ENCODE data around the gene DEXI.
"Not testable (repeated sequence)": the region's sequence is repeated elsewhere in the genome, so short reads cannot be mapped to it uniquely, and the experiment has no call there.

The DEXI gene

DNA sequence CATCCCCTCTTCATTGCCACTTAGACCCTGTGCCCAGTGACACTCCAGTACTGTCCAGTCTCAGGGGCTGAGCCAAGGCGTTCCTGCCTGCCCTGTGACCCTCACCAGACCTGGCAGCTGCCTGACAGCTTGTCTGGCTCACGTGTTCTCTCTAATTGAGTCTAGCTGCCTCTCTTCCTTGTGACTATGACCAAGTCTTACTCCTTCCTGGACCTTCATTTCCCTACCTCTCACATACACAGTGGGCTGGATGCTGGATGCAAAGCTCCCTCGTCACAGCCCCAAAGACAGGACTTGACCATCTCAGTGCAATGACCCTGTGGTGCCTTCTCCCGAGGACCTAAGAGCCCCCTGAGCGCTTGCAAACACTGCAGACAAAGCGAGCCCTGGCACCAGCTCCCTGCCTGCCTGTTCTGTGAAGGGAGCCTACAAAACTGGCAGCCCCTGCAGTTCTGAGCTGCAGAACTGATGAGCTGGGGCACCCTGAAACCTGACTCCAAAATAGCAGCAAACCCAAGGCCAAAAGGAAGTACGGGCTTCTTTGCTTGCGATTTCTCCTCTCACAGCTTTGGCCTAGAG, 1.7 kb downstream of the DEXI start:
- DNase-seq = peak; percentile 22

DNA sequence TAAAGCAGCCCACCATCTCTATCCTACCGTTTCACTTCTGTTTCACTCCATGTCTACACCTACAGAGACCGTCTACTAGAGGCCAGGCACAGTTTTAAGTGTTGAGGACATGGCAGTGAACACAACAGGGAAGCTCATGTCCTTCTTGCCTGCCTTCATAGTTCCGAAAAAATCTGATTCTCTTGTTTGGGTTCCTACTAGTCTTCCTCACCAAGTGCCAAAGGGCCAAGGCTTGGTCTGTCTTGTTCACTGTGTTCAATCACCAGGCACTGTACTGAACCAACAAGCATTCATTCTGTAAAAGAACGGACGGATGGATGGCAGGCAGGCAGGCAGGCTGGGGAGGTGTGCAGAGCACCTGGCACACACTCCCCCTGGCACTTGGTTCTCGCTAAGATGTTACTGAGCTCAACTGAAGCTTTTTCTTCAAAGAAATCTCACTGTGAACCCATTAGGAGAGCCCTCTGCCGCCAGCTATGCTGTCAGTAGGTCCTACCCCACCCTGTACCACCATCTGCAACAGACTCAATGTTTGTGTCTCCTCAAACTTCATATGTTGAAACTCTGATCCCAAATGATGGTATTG, 2.5 kb downstream of the DEXI start:
- DNase-seq = no peak

DNA sequence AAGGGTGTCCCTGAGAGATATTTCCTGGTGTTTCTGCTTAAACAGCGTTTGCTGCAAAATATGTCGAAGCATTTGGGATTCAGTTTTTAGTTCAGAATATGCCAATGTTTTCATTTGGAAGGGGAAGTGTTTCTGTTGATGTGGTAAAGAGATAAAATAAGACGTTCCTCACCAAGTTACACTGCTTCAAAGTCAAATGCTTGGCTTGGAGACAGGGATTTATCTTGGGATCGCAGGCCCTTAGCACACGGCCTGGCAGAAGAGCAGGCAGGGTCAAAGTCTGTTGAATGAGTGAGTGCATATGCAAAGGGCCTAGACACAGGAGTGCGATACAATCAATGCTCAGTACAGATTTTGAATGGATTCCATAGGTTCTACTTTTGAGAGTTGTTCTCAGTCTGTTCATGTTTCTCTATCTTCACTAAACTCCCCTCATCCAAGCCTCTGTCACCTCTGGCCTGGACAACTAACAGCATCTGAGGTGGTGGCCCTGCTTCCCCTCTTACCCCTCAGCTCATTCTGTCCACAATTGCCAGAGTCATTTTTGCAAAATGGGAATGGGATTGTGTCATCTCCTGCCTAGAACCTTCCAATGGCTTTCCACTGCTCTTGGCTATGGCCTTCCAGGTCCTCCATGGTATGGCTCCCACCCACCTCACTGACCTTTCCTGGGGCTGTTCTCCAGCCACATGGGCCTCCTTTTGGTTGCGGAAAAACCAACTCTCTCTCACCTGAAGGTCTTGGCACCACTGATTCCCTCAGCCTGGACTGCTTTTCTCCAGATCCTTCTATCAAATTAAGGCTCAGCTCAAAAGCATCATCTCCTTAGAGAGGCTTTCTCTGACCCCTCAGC, 3.2 kb downstream of the DEXI start:
- DNase-seq = no peak

DNA sequence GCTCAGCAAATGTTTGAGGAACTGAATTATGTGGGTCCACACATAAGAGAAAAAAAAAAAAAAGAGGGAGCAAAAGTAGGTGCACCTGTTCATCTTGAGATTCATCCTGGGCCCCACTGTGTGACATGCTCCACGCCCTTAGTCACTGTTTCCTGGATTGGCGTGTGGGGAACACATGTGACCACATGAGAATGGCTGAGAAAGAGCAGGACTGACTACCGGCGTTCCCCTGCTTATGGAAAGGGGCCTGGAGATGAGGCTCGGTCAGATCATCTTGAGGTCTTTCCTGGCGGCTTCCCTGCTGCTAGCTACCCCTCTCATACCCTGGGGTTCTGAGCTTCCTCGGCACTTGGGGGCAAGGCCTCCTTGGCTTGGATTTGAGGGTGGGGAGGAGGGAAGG, 3.9 kb downstream of the DEXI start:
- DNase-seq = no peak

DNA sequence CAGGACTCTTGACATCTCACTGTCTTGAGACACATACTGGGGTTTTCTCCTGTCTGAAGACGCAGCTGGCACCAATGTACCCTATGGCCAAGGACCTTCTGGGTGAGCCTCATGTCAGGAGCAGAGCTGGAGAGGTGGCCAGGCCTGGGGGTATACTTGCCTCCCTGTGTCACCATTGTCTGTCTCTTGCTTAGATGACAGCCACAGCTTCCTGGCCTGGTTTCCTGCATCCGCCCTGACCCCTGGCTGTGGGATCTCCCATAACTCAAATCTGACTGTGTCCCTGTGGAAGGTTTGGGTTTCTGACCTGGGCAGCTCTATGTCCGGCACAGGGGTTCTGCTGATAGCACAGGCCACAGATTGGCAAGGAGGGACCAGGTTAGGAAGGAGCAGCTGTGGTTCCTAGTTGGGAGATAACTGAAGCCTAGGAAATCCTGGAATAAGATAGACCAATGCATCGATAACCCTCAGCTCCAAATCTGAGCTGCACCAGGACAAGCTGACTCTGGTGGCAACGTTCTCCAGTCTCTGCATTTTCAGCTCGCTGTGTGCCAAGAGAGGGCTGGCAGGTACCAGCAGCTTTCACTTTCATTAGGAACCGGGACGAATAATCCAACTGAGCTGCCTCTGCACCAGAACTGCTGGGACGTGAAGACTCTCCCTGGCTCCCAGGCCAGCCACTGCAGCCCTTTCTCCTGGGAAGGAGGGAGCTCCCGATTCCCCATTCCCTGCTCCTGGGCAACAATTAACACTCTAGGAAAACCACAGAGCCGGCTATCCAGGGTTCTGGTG, 5.0 kb downstream of the DEXI start:
- no peak for DNase-seq

DNA sequence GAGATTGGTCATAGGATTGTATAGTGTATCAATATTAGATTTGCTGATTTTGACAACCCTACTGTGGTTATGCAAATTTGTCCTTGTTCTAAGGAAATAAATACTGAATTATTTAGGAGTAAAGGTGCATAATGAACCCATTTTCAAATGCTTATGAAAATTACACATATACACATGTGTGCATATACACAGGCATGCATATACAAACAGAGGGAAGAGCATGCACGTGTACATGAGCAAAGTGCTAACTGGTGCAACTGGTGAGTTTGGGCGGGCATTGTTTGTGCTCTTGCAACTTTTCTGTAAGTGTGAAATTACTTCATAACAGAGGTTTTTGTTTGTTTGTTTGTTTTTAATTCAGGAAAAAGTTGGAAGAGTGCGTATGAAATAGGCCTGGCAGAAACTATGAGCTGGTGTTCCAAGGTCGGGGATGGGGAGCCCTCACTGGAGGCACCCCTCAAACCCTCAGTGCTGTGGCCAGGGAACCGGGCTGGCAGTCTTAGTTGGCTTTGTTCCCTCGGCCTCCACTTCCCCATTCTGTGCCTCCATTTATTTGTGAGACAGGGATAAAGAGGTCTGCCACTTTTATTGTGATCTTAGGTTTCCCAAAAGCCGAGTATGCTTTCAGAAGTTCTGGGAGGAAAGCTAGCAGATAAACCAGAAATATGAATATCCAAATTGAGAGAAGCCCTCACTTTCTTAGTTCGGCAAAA, 5.8 kb downstream of the DEXI start:
- DNase-seq = no peak

DNA sequence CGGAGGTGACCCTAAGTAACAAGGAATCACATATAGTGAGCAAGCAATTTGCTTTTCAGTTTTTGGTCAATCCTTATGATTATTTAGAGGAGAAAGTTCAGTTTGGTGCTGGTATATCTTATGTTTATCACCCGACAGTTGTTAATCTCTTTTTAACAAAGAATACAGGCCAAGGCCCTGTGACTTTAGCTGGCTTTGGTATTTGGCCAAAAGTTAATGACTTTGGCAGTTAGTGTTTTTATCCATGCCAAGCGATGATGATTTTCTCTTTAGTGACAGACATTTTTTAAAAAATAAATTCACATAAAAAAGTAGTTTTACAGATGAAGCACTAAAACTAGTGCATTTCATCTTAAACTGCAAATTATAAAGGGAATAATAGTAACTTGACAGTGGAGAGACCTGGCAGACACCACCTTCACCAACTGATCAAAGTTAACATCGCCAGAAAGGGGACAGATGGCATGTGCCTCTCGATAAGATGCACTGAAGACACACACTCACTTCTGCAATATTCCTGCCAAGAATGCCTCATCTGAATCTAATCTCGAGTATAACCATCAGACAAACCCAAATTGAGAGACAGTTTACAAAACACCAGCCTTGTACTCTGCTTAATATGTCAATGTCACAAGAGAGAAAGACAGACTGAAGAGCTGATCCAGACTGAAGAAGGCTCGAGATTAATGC, 6.9 kb downstream of the DEXI start:
- no peak for DNase-seq

DNA sequence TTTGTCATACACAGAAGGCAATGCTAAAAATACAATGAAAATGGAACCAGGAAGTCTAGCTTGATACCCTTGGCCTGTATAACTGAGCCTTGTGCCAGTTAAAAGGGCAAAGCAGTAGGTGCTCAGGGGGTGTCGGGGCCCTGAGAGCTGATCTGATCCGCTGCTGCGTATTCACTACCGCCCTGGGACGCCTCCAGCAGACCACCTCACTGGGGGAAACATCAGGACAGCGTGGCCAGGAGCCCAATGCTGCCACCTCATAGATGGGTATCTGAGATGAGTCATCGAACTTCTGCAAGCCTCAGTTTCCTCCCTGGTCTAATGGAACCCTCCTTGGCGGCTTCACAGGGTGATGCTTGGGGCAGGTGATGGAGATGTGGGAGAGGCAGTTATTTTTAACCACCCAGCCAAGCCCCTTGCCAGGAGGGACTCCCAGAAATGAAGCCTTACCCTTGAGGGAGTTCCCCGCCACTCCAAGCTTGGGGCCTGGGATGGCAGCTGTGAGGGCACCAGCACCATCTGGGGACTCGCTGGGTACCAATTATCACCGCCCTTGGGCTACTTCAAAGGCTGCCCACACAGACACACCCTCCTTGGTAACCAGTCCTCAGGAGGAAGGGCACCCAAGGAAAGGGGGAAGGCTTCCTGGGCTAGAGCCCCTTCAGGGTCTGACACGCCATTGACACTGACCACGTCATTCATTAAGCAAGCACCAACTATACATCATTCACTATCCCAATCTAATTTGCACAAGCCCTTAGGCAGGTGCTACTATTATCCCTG, 7.8 kb downstream of the DEXI start:
- no peak for DNase-seq

DNA sequence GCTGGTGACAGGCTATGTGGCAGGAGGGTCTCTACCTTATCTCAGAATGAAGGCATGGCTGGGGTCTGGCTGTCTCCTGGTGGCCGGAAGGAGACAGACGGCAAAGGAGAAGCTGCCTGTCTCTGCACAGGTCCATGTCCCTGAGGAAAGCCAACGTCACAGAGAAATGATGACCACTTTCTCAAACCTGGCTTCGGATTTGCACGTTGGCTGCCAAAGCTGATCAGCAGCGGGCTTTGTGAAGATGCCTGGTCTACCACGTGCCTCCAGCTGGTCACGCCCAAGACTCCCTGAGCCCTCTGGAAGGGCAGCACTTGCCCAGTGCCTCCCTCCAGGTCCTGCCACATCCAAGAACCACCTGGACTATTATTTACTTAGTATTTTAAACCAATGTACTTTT, 8.4 kb downstream of the DEXI start:
- no peak for DNase-seq

DNA sequence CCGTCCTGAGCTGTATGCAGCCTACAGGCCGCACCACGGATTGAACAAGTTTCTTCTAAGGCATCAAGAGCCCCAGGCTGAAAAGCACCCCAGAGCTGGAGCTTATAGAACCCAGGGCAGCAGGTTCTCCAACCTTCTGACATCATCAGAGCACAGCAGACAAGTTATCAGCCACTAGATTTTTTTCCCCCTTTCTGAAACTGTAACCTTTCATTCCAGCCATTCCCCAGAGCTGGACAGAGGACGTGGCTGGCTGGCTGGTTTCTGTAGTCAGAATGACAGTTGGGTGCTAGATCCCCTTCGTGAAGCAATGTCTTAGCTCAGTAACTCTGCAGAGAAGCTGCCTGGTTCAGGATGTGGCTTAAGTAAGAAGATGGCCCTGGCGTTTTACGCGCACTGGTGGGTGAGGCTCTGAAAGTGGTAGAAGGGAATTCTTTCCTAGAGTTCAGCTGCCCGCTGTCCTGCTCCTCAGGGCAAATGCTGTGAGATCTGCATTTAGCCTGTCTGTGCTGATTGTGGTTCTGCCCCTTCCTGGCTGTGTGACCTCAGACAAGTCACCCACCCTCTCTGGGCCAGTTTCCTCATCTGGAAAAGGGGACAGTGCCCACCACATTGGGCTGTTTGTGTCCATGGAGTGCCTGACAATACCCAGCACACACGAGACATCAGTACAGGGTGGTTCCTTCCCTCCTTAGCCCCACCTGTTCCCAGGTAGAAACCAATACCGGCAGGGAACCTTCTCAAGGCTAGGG, 9.1 kb downstream of the DEXI start:
- DNase-seq = no peak

DNA sequence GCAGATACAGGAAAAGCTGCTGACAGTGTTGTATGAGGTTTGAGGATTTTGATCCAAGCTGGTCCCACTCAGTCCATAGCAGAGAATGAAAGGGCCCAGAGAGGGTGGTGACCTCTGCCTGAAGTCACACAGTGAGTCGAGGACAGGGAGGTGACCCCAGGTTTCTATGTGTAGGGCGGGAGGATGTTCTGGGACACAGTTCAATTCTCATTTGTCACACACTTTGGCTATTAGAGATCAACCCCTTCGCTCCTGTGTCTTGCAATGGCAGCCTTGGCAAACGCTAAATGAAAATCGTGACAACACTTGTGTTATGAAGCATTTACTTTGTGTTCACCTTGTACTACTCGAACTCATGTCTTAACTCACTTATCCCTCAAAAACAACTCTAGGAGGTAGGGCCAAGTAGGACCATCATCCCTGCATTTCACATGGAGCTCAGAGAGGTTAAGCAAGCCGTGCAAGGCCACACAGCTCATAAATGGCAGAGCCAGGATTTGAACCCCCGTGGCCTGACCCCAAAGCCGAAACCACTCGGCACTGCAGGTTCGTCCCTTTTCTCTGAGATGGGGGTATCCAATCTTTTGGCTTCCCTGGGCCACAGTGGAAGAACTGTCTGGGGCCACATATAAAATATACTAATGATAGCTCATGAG, 10.2 kb downstream of the DEXI start:
- DNase-seq = no peak

DNA sequence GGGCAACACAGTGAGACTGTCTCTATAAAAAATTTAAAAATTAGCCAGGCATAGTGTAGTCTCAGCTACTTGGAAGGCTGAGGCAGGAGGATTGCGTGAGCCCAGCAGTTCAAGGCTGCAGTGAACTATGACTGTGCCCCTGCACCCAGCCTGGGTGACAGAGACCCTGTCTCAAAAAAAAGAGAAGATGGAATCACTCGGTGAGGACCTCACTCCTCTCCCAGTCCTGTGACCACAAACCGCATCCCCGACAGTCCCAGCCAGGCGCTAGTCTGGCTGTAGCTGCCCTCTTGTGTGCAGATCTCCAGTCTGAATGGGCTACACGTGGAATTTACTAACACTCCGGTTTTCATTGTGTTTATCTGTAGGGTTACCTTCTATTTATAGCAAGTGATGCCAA, 11.1 kb downstream of the DEXI start:
- peak; percentile 8 for DNase-seq

DNA sequence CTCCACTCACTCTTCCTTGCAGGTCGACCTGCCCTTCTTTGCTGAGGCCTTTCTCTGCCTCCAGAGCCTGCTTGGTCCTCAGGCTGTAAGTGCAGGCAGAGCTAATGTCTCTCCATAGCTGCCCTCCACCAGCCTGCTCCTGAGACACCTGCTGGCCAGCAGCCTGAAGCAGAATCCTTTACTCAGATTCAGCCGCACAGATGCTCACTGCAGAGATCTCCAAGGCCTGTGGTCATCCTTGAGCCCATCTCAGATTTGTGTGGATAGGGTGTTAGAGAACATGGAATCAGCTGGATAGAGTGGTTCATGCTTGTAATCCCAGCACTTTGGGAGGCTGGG, 11.5 kb downstream of the DEXI start:
- DNase-seq = peak; percentile 65

DNA sequence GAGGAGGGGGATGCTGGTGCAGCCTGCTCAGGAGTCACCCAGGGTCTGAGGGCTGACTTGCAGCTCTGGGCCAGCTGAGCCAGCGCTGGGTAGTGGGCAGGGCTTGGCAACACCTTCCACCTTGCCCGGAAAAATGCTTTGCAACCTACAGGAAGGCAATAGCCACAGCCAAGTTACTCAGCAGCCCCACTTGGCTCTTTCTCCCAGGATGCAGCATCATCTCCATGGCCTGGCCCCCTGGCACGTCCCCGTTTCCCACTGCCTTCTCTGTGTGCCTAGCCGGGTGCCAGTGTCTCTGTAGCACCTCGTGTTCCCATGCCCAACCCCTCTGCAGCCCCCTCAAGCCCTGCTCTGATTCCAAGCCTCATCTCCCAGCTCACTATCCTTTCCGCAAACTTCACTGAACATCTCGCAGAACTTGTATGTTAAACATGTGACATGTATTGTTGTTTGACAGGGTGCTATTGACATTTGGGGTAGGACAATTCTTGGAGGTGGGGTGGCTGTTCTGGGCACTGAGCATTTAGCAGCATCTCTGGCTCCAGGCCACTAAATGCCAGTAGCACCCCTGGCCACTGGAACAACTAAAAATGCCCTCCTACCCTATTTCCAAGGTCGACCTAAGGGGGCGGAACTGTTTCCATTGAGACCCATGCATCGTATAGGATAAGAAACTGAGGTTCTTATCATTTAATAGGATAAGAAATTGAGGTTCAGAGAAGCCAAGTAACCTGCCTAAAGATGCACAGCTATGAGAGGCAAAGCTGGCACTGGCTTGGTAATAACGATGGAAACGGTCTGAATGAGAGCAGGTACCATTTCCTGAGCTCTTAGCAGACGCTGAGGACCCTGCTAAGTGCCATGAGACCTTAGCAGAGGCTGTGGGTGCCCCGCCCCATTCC, 12.2 kb downstream of the DEXI start:
- peak; percentile 84 for DNase-seq

DNA sequence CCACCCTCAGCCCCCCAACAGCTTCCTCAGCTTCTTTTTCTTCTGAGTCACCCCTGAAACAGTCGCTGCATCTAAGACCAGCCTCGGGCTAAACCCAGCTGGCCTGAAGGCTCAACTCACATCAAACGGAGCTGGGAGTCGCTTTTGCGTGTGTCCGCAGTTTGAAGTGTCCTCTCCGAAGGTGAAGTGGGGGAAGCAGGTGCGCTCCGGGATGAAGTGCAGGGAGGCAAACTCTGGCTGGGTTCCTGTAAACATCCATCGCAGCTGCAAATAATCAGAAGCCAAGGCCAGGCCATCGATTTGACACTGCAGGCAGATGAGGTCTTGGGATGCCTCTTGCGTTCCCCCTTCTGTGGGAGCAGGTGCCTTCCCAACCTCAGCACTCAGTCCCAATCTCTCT, 13.2 kb downstream of the DEXI start:
- peak; percentile 94 for DNase-seq

DNA sequence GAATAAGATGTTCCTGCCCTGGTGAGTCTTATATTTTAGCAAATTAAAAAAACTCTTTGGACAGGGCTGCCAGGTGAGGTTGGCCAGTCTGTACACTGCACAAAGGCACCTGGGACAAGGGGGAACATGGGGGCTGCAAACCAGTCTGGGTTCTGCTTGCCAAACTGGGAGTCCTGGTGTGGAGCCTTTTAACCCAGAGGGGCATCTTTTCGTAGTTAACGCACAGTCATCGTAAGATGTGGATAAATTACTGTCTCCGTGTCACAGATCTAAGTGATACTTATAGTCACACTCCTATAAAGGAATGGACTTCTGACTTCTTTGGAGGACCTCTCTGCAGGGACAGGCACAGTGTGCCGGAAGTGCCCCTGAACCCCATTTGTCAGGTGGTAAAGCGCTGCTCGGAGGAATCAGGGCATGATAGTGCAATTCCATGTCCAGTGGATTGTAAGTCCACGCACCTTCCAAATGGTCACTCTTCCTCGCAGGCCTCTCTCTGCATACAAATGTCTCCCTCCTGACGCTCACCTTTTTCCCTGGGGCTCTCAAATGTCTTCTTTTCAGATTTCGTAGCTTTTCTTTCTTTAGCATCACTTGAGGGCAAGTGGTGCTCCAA, 14.7 kb downstream of the DEXI start:
- no peak for DNase-seq

DNA sequence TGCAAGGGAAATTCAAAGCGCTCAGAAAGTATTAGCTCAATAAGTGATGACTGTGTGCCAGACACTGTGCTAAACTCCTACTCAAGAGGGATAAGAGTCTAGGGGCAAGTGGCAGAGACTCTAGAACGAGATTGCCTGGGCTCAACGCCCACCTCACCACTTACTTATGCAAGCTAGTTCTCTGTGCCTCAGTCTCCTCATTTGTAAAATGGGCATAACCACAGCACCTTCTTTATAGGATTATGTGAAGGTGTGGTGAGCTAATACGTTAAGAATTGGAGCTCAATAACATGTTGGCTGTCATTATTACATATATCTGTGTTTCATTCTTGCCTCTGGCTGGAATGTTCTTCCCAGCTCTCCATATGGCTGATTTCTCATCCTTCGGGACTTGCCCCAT, 15.4 kb downstream of the DEXI start:
- DNase-seq = no peak

DNA sequence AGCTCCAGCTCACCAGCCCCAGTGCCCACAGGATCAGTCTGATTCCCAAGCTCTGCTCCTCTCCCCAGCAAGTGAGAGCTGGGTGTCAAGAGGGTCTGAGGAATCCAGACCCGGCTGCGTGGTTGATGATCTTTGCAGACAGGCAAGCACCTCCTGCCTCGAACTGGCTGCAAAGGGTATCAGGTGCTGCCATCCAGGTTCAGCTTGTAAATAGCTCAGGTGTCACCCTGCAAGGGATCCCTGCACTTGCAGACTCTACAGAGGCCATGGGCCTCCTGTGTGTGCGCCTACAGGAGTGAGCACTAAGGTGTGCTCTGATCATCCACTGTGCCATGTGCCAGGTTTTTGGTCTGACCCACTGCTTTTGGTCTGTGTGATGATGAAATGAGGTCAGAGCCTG, 16.2 kb downstream of the DEXI start:
- DNase-seq = no peak

DNA sequence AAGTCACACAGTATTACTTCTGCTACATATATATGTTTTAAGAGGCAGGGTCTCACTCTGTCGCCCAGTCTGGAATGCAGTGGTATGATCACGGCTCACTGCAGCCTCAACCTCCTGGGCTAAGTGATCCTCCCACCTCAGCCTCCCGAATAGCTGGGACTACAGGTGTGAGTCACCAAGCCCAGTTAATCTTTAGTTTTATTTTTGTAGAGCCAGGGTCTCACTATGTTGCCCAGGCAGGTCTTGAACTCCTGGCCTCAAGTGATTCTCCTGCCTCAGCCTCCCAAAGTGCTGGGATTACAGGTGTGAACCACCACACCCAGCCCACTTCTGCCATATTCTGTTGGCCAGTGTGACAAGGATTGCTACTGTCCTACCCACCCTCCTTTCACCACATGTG, 17.0 kb downstream of the DEXI start:
- DNase-seq = not testable (repeated sequence)

All from DMS53 (cell line).